ENCODE data around the gene DOCK2.
"Not testable (repeated sequence)": the region's sequence is repeated elsewhere in the genome, so short reads cannot be mapped to it uniquely, and the experiment has no call there.

DOCK2 gene

GRCh38 chr5:169817031-169817430, 180.0 kb downstream of the DOCK2 start:
- DNase-seq (ENCODE audit: low spot score) = no peak

- DNase-seq (ENCODE audit: low spot score) = no peak
Observed at GRCh38 chr5:169826618-169827017, 189.5 kb downstream of the DOCK2 start.

GRCh38 chr5:169827769-169828168, 190.7 kb downstream of the DOCK2 start:
- no peak for DNase-seq (ENCODE audit: low spot score)

GRCh38 chr5:169828385-169828784, 191.3 kb downstream of the DOCK2 start:
- DNase-seq (ENCODE audit: low spot score) = no peak

GRCh38 chr5:169831331-169831730, 194.3 kb downstream of the DOCK2 start:
- DNase-seq (ENCODE audit: low spot score) = no peak

- DNase-seq (ENCODE audit: low spot score) = no peak
Observed at GRCh38 chr5:169832304-169832703, 195.2 kb downstream of the DOCK2 start.

GRCh38 chr5:169832845-169833244, 195.8 kb downstream of the DOCK2 start:
- no peak for DNase-seq (ENCODE audit: low spot score)

- DNase-seq (ENCODE audit: low spot score) = not testable (repeated sequence)
Observed at GRCh38 chr5:169833681-169834292, 196.7 kb downstream of the DOCK2 start.

GRCh38 chr5:169834540-169834939, 197.5 kb downstream of the DOCK2 start:
- not testable (repeated sequence) for DNase-seq (ENCODE audit: low spot score)

- DNase-seq (ENCODE audit: low spot score) = no peak
Observed at GRCh38 chr5:169836835-169837536, 199.9 kb downstream of the DOCK2 start.

- no peak for DNase-seq (ENCODE audit: low spot score)
Observed at GRCh38 chr5:169837686-169838085, 200.6 kb downstream of the DOCK2 start.

- no peak for DNase-seq (ENCODE audit: low spot score)
Observed at GRCh38 chr5:169838688-169839087, 201.6 kb downstream of the DOCK2 start.

GRCh38 chr5:169840405-169840804, 203.3 kb downstream of the DOCK2 start:
- no peak for DNase-seq (ENCODE audit: low spot score)

- DNase-seq (ENCODE audit: low spot score) = no peak
Observed at GRCh38 chr5:169842699-169843098, 205.6 kb downstream of the DOCK2 start.

- DNase-seq (ENCODE audit: low spot score) = no peak
Observed at GRCh38 chr5:169847519-169847918, 210.4 kb downstream of the DOCK2 start.

GRCh38 chr5:169848271-169848670, 211.2 kb downstream of the DOCK2 start:
- no peak for DNase-seq (ENCODE audit: low spot score)

- no peak for DNase-seq (ENCODE audit: low spot score)
Observed at GRCh38 chr5:169848792-169849191, 211.7 kb downstream of the DOCK2 start.

GRCh38 chr5:169850409-169850808, 213.3 kb downstream of the DOCK2 start:
- DNase-seq (ENCODE audit: low spot score) = no peak

GRCh38 chr5:169851321-169851850, 214.3 kb downstream of the DOCK2 start:
- no peak for DNase-seq (ENCODE audit: low spot score)

GRCh38 chr5:169856571-169856970, 219.5 kb downstream of the DOCK2 start:
- no peak for DNase-seq (ENCODE audit: low spot score)

GRCh38 chr5:169860585-169860984, 223.5 kb downstream of the DOCK2 start:
- DNase-seq (ENCODE audit: low spot score) = no peak

- no peak for DNase-seq (ENCODE audit: low spot score)
Observed at GRCh38 chr5:169861433-169861832, 224.4 kb downstream of the DOCK2 start.

GRCh38 chr5:169861934-169862333, 224.9 kb downstream of the DOCK2 start:
- no peak for DNase-seq (ENCODE audit: low spot score)

- no peak for DNase-seq (ENCODE audit: low spot score)
Observed at GRCh38 chr5:169862391-169862811, 225.3 kb downstream of the DOCK2 start.
